GM12878 (cell line): ENCODE results near the gene HDAC7.

ENCODE experiments used
- ATF3 ChIP-seq: IDR thresholded peaks from 2 replicates; pipeline ENCODE4 v1.6.1; 2011; ENCODE audit warnings: low read depth, mild to moderate bottlenecking, low read length, moderate library complexity, borderline replicate concordance; ENCODE audit errors: extremely low read depth
- CTCF ChIP-seq, 3 experiments: IDR thresholded peaks in 2 of 3; conservative IDR thresholded peaks in 1 of 3; 2 replicates each; pipeline ENCODE4 v1.5.1; 2011; ENCODE audit warnings: low read depth in 3 of 3, low read length in 3 of 3, mild to moderate bottlenecking in 3 of 3, control low read depth in 2 of 3, moderate library complexity in 2 of 3, inconsistent platforms in 1 of 3, mixed read lengths in 1 of 3; ENCODE audit not compliant: control insufficient read depth in 2 of 3, insufficient read depth in 1 of 3; ENCODE audit errors: extremely low read depth in 1 of 3
- EZH2 ChIP-seq: IDR thresholded peaks from 2 replicates; pipeline ENCODE4 v1.6.1; 2012; ENCODE audit warnings: low read depth, mild to moderate bottlenecking, control low read depth, inconsistent platforms, low read length, borderline replicate concordance; ENCODE audit not compliant: control insufficient read depth
- MAX ChIP-seq: IDR thresholded peaks from 2 replicates; pipeline ENCODE4 v1.6.1; 2012; ENCODE audit warnings: low read depth, low read length, improper control_type of control experiment
- SMC3 ChIP-seq: IDR thresholded peaks from 2 replicates; pipeline ENCODE4 v1.6.1; 2011; ENCODE audit warnings: low read length, improper control_type of control experiment, borderline replicate concordance
- TCF12 ChIP-seq: IDR thresholded peaks from 2 replicates; pipeline ENCODE4 v1.6.1; 2011; ENCODE audit warnings: low read depth, mild to moderate bottlenecking, low read length

- TF ChIP-seq CTCF (IDR thresholded peaks at IDR 0.05 in 2 of 3, conservative IDR thresholded peaks at IDR 0.05 in 1 of 3; ENCODE audit: control insufficient read depth in 2 of 3, extremely low read depth in 1 of 3, insufficient read depth in 1 of 3, low read depth in 3 of 3, low read length in 3 of 3) = no peak
- TF ChIP-seq SMC3 = no peak
- TF ChIP-seq TCF12 = no peak
- no peak for TF ChIP-seq MAX
- TF ChIP-seq ATF3 = no peak
- no peak for TF ChIP-seq EZH2
Measured at GRCh38 chr12:47799357-47799955, 20.2 kb downstream of the HDAC7 start.
